ENCODE results near the gene WNT5B.
"Not testable (repeated sequence)": the region's sequence is repeated elsewhere in the genome, so short reads cannot be mapped to it uniquely, and the experiment has no call there.

The WNT5B gene

DNA sequence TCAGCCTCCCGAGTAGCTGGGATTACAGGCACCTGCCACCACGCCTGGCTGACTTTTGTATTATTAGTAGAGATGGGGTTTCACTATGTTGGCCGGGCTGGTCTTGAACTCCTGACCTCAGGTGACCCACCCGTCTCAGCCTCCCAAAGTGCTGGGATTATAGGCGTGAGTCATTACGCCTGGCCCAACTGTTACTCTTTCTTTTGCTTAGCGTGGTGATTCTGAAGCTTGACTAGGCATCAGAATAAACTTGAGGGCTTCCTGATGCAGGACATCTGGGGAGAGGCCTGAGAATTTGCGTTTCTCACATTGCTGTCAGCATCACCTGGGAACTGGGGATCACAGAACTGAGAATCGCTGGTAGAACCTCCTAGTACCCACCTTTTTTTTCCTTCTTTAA lies 26.3 kb upstream of the WNT5B start:
- not testable (repeated sequence) for DNase-seq

DNA sequence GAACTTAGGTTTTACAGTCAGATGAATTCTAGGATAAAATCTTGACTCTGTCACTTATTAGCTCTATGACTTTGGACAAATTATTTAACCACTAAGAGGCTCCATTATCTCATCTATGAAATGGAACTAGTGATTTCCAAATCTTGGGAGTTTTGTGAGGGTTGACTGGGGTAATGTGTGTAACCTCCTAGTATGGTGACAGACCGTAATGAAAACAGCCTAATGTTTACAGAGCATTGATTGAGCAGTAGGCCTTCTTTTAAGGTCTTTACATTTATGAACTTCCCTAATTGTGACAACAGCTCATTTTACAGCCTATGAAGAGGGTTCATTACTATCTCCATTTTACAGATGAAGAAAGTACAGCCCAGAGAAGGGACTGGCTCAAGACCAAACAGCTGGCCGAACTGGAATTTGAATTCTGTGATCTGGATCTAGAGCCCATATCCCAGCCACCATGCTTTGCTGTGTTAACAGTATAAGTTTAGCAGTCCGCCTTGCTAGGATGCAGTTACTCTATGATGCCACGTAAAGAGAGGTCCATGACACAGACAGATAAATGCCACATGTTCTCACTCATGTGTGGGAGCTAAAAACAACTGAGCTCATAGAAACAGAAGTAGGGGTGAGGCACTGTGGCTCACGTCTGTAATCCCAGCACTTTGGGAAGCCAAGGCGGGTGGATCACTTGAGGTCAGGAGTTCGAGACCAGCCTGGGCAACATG lies 25.6 kb upstream of the WNT5B start:
- DNase-seq = no peak

DNA sequence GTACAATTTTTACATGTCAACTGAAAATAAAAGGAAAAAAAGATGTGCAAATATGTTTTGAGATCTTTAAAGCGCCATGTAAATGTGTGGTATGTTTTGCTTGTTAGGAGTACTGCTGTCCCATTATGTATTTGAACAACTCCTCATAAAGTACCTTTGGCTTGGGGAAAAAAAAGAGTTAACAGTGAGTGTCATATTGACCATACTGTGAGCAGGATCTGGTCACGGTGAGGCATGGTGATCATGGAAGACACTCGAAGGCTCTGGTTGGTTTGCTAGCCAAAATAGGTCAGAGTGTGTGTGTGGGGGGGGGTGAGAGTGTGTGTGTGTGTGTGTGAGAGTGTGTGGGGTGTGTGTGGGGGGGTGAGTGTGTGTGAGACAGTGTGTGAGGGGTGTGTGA lies 24.6 kb upstream of the WNT5B start:
- no peak for DNase-seq

DNA sequence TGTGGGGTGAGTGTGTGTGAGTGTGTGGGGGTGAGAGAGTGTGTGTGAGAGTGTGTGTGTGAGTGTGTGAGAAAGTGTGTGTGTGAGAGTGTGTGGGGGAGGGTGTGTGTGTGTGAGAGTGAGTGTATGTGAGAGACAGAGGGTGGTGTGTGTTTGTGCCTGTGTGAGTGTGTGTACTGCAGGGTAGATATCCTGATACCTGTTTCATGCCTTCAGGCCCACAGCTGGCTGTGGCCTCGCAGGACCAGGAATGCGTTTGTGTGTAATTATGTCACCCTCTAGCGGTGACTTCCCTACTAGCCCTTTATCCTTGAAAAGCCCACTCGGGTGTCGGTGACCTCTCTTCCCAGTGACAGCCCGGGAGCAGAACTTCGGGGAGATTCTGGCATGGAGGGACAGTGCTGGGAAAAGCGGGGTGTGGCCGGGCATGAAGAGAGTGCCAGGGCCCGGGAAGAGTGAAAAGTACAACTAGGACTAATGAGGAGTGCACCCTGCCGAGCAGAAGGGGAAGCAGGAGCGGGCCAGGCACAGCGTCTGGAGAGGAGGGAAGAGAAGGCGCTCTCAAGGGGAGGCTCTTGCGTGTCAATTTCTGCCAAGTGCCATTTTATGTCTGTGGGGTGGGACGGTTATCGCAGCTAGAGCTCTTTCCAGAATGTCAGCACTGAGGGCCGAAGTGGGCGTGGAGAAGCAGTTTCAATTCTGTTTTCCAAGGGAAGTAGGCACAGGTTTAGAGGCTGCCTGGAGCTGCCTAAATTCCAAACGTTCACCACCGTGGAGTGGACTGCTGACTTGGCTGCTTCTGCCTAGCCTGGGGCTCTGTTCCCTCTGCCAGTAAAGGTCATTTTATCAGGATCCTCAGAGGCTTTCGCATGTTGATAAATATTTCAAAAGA lies 23.7 kb upstream of the WNT5B start:
- peak; percentile 67 for DNase-seq

DNA sequence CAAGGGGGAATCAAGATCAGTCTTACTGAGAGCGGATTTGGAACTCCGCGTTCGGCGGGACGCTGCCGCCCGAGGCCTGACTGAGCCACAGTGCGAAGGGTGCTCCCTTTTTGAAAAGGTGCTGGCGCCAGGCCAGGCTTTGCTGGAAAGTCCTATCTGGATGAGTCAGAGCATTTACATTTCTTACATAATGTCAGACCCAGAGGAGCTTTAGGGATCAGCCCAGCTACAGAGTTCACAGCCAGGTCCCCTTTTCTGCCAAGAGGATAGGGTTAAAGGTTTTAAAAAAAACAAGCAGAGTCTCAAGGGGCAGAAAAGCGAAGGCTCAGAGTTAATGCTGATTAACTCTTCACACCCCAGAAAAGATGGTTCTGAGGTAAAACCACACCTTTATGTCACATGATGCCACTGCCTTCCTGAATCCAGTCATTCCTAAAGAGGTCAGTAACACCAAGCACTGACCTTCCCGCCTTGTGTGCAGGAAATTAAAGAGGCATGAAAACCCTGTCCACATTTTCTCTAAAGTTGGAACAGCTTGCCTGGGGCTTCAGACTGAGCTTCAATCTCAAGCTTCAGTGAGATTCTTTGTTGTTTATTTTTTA lies 22.9 kb upstream of the WNT5B start:
- no peak for DNase-seq

DNA sequence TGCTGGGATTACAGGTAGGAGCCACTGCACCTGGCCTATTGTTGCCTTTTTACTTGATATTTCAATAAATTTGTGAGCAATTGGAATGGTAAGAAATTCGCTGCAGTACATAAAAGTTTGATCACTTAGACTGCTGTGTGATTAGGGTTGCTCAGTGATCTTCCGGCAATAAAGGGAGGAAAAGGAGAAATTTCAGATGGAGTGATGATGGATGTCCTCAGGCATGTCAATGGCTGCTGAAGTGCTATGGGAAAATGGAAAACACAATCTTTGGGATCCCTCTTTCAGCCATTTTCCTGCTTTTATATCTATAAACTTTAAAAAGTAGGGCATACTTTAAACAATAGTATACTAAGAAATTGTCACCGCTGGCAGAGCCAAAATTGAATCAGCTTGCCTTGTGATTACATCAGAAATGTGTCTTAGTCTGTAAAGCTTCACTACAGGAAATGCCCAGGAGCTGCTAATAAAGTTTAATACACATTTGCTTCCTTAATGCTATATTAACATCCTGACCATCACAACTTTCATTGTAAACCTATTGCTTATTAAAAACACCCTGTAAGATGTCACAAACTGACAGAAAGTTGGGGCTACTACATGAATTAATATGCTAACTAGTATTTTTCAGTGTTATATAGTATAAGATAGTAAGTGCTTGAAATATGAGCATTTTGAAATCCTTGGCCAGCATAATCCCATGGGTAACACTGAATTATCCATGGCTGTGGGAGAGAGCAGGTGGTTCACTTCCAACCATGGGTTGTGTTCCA lies 20.9 kb upstream of the WNT5B start:
- DNase-seq = no peak

DNA sequence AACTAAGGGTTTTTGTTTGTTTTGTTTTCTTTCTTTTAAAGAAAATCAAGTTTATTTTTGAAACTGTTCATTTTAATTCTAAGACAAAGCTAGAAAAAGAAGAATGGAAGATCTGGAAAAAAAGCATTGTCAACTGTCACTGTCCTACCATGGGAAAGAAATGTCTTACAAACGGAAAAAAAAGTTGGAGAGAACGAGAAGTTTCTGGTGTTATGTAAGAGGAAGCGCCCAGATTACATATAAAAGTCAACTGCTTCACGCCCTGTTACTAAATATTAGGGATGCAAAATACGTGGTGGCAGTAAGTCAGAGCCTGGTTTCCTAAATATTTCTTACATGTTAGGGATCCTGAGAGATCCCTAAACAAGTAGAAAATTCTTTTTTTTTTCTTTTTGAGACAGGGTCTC lies 20.3 kb upstream of the WNT5B start:
- DNase-seq = no peak

DNA sequence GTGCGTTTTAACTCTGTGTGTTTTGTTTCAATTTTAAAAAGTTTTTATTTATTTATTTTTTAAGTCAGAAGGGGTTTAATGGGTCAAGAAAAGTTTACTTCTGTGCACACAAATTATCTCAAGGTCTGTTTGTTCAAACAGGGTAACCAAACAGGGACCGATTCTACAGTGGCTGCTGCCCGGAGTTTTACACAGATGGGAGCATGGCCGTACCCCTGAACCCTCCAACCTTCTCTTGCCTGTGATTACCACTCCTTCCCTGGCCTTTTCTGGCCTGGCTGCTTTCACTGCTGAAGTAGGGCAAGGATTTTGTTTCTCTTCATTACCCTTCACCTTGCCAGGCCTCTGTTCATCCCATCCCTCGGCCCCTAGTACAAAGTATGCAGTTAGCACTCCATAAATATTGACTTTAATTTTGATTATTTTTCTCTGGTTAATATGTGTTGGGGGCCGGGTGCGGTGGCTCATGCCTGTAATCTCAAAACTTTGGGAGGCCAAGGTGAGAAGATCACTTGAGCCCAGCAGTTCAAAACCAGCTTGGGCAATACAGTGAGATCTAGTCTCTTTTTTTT lies 18.9 kb upstream of the WNT5B start:
- DNase-seq = no peak

DNA sequence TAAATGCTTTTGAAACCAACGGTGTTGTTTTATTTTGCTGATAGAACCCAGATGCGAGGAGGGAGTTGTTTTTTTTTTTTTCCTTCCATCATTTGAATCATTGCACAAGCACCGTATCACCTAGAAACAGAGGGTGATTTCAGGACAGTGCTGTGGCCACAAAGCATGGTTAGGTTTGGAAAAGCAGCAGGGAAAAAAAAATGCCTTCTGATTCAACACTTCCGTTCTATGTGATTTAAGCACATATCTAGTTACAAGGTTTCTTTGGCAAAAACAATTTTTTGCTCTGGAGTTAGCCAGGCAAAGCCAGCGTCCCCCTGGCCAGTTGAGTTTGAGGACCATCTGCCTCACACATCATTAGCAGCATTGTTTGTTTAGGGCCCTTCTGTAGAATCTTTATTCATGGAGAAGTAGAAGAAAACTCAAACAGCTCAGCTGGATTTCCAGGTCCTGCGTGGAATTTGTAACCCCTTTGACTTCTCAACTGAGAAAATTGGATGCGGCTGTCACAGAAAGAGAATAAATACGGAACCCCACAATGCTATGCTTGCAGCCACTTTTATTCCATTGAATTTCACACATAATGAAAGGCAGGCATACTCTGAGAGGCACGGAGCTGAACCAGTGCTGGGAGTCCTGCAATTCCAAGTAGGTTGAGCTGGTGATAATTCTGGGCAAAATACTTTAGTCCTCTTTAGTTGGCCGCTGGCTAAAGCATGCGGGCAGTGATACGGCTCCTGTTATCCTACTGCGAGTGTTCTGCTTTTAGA lies 17.0 kb upstream of the WNT5B start:
- DNase-seq = no peak

DNA sequence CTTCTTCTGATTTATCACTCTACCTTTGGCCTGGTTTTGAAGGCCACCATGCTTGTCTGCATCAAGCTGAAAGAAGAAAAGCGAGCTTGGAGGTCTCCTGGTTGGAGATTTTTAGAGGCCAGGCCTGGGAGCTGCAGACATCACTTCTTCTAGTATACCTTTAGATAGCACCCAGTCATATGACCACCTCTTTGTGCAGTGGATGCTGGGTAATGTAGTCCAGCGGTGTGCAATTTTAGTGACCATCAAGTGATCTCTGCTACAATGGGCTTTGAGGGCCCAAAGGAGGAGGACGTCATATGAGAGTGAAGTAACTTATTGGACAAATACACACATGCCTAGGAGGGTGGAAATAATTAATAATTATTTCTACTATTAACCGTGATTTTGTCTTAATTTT lies 15.2 kb upstream of the WNT5B start:
- DNase-seq = no peak

DNA sequence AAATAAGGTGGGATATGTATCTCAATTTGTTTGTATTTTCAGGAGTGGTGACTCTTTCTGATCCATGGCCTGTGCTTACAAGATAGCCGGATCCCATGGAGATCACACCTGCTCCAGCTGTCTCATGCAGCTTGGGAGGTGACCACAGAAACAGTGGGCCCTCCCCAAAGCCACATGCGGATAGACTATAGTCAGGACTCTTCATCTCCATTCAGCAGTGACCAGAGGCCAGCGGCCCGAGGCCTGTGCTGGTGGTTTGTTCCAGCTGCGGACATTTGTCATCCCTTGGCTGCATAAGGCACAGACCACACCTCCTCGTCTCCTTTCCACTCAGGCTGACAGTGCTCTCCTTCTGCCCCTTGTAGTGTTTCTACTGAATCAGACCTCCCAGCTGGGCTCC lies 14.7 kb upstream of the WNT5B start:
- DNase-seq = no peak

DNA sequence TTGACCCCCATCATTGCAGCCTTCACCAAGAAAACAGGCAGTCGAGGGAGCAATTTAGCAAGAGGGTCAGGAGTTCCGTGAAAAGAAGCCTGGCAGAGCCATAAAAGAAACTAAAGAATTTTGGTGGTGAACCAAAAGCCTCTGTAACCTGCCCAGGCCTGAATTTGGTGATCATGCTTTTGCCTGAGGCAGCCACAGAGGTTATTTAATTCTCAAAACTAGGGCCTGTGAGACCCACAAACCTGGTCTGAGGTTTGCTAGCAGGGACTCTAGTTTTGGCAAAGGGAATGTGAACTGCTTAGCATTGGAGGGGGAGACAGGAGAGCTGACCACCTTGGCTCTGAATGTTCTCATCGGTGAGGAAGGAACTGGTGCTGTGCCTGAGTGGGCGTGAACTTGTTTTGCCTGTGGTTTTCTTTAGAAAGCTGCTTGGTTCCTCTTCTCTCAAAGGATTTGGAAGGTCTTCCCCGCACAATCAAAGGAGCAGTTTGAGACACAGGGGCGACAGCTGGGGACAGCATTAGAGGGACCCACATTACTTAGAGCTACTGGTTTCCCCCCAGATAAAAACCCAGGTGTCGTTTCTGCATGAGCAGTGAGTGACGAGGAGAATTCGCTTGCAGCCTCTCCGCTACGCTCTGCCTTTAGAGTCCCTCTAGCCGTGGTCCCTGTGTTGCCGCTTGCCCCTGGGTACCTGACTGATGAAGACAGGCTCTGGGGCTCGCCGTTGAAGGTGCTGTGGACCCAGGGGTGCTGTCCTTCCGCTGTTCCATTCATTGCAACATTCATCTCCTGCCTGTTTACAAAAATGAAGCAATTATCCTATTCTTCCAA lies 12.6 kb upstream of the WNT5B start:
- DNase-seq = peak; percentile 56

DNA sequence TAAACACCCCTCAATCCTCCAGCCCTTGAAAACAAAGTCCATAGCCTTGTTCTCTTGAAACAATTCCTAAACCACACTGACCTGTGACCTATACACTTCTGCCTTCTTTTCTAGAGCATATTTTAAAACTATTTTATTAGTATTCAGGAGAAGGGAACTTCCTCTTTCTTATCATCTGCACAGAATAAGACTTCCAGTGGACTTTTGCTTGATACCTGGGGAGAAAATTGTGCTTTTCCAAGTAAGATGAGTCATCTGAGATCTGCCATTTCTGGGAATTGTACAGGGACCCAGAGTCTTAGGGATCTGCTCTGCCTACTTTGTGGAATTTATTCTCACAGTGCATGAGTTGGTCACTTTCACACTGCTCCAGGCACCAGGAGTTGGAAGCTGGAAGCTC lies 10.5 kb upstream of the WNT5B start:
- no peak for DNase-seq

DNA sequence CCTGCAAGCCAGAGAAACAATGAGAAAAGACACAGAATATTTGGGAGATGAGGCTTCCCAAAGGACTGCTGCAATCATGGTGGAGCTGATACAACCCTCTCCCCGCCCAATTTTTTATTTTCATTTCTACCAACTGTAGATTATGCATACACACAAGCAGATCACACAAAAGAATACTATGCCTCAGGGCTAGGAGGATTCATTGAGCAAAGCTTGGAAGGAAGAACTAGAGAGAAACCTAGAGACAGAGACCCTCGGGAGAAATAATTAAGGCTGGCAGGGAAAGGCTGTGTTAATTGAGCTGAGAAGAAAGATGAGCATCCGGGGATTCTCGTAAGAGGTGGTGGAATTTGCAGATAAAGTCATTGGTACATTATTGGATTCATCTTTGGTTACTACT lies 9.9 kb upstream of the WNT5B start:
- DNase-seq = no peak

DNA sequence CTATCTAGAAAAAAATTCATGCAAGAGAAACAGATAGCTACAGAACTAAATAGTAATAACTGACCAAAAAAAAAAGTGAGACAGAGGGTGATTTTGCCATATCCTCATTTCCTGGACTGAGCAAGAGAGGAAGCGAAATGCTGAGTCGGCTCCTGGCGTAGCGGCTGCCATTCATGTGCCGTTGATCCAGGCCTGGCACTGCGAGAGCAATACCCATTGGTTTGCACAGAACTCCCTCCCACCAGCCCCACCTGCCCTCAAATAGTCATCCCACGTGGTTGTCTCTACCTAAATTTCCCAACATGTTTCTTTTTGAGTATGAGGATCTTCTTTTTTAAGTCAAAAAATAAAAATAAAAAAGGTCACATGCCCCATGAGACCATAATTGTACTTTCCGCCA lies 9.4 kb upstream of the WNT5B start:
- peak; percentile 25 for DNase-seq

DNA sequence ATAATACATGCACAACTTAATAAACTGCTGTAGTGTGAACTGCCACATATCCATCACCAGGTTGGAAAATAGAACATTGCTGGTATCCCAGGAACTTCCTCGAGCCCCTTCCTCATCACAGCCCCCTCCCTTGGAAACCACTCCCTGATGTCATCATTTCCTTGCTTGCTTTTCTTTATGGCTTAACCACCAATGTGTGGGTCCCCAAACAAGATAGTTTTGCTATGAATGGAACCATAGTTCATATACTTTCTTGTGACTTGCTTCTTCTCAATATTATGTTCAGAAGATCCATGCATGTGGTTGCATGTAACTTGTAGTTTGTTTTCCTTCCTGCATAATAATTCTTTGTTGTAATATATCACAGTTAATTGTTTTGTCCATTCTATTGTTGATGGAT lies 8.9 kb upstream of the WNT5B start:
- DNase-seq = no peak

DNA sequence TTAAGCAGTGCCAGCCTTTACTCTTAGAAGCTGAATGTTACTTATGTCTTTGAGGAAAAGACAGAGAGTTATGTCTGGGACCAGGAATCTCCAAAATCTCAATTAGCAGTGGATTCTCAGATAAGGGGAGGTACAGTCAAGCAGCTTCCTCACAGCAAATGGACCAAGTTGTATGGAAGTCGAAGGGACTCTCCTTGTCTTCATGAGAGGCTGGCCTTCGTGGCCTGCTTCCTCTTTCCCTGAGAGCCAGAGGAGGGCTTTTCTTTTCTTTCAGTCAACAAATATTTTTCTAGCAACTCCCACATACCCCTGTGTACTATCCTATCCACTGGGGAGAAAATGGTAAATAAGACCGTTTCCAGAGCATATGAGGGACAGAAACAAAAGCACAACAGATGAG lies 6.6 kb upstream of the WNT5B start:
- DNase-seq = no peak

DNA sequence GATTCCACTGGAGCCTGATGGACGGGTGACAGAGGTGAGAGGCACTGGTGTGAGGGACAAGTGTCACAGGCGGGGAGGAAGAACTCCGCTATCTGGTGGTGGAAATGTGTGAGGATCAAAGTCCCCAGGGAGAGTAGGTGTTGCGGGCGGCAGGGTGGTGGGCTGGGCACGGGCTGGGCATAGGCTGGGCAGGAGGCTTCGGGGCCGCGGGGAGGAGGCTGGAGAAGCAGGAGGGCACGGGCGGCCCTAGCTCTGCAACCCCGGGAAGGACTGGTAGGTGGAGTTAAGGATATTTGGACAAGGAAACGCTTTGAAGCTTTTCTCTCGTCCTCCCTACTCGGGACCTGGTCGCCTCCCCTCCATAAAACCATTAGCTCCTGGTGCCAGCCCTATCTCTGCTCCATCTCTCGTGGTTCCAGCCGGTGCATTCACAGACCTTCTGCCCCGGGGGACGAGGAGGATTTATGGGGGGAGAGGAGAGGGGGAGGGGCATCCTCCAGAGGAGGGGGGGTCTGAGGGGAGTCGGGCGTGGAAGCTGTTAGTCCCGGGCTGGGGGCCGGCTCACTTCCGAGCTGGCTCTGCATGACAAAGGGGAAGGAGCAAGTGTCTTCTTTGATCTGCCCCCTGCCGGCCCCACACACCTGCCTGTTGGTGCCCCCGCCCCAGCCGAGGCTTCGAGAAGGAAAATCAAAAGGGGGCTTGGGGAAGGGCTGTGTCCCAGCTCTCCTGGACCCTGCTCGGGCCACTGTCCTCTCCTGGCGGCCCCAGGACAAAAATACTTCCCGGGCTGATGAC lies 504 bp downstream of the WNT5B start:
- DNase-seq = no peak

DNA sequence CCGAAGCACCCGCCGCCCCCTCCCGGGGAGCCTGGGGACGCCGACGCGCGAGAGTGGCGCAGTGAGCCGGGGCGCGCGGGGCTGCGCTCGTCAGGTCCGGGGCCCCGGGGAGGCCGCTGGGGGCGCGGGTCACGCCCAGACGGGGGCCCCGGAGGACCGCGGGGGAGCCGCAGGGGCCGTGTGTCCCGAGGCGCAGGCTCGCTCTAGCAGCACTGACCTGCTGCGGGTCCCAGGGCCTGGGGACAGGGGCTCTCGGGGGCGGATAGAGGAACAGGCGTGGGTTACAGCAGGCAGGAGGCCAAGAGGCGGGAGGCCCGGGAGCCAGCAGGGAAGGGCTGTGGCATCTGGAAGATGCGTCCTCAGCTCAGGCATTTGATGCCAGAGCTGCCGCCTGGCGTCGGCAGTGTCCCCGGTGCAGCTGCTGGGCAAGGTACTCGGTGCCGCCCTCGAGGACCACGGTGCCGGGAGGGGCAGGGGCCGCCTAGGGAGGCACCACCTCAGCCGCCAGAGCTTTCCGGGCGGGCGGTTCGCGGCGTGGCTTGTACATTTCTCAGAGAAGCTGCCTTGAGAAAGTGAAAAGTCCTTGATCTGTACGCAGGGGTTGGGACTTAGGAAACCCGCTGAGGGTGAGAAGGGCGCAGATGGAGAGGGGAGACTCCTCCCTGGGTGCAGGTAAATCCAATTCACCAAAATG lies 1.2 kb downstream of the WNT5B start:
- no peak for DNase-seq
